Suprapubic skin (tissue), 4 donors: ENCODE measurements around the gene COG8.

ENCODE experiments used
- CTCF ChIP-seq, 2 donors: fragments of 200-600 bp in 1 of 2; fragments of 450-650 bp in 1 of 2; sonication (generic) in 1 of 2; IDR thresholded peaks; one replicate each; pipeline ENCODE4 v1.5.1; 2016 to 2019; ENCODE audit warnings: antibody characterized with exemption in 2 of 2, mild to moderate bottlenecking in 1 of 2, moderate library complexity in 1 of 2
- EP300 ChIP-seq: sonication (generic); formaldehyde crosslinking; IDR thresholded peaks from one replicate; pipeline ENCODE4 v1.6.1; 2017; ENCODE audit warnings: antibody characterized with exemption
- POLR2AphosphoS5 ChIP-seq, 3 donors: sonication (generic); formaldehyde crosslinking; IDR thresholded peaks; one replicate each; pipeline ENCODE4 v1.6.1; 2017; ENCODE audit warnings: antibody characterized with exemption in 3 of 3

- TF ChIP-seq CTCF (IDR thresholded peaks at IDR 0.05), result no peak
- TF ChIP-seq POLR2AphosphoS5 (IDR thresholded peaks at IDR 0.05), result no peak
- no peak for TF ChIP-seq EP300
These were observed 47.2 kb upstream of the COG8 start for GRCh38 chr16:69386596-69386995.
